GM18951 (cell line): ENCODE data around the gene NOLC1.
A peak's percentile ranks its signal among the peaks of the same experiment; 100 is the strongest.

ENCODE experiments used
- POLR2A ChIP-seq: IDR thresholded peaks from 4 replicates; pipeline ENCODE4 v1.6.1; 2011; ENCODE audit warnings: mild to moderate bottlenecking; ENCODE audit not compliant: insufficient read length, insufficient read depth; ENCODE audit errors: extremely low read depth
- in situ Hi-C: fragments of 300-500 bp; cut with MboI; formaldehyde crosslinking; loops from one replicate; pipeline ENCODE4 v1.12.0; 2022; ENCODE audit warnings: low sequenced_read_pairs, mixed read lengths, inconsistent platforms; ENCODE audit not compliant: unreplicated experiment

NOLC1 gene

DNA sequence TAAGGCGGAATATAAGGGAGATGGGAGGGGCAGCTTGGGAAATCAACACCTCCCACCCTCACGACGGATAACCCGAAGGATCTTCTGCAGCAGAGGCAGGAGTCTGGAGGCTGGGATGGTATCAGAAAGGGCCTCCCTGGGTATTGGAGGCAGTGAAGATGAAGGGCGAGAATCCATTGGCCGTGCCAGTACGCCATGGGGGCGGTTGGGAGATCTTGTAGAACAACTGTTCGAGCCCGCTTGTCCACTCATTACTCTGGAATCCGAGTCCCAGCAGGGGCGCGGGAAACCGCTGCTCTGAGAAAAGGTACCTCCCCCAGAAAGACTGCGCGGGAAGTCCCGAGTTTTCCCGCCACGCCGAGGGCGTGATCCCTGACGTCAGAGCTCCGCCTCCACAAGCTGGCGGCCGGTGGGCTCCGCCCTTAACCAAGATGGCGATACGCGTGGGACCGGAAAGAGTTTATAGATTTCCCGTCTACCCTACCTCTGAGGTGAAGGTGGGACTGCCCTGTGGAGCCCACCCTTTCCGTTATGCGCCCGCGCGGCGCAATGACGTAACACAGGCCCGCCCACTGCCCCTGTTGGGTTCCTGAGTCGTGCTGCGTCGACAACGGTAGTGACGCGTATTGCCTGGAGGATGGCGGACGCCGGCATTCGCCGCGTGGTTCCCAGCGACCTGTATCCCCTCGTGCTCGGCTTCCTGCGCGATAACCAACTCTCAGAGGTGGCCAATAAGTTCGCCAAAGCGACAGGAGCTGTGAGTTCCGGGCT, at the start of gene NOLC1:
NOLC1 (plus strand) TSS at position 616 of the 771 bp plus-strand sequence; CDS start at position 638, 22 bp downstream.
- in situ Hi-C loops = no loop called here
- peak; percentile 94 for TF ChIP-seq POLR2A

DNA sequence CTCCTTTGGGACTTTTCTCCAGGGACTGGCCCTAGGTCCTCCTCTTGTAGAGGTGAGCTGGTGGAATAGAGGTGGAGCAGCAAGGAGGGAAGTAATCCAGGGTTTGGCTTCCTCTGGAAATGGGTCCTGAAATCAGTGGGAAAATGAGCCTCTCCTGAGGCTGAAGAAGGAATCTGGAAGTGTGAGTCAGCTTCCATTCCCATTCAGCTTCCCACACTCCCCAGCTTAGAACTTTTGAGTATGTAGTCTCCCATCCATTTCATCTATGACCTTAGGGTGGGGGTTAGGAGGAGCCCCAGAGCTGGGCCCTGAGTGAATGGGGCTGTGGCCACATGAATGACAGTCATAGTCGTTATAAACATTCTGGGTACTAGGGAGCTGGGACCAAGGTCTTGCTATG, 49.8 kb upstream of the NOLC1 start:
- no peak for TF ChIP-seq POLR2A
- in situ Hi-C loops = no loop called here

DNA sequence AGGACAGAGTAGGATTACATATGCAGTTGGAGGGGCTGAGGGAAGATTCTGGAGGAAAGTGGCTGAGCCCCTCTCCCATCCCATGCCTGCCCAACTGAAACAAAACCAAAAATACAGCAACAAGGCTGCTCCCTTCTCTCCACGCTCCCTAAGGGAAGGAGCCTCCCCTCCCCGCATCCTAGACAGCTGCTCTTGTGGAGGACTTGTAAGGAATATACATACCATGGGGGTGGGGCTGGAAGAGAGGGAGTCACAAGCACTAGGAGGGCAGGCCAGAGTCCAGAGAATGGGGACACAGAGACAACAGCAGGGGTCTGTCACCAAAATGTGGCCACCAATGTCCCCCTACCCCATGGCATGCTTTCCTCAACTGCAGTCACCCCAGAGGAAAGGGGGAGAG, 45.2 kb upstream of the NOLC1 start:
- in situ Hi-C loops = no loop called here
- no peak for TF ChIP-seq POLR2A

DNA sequence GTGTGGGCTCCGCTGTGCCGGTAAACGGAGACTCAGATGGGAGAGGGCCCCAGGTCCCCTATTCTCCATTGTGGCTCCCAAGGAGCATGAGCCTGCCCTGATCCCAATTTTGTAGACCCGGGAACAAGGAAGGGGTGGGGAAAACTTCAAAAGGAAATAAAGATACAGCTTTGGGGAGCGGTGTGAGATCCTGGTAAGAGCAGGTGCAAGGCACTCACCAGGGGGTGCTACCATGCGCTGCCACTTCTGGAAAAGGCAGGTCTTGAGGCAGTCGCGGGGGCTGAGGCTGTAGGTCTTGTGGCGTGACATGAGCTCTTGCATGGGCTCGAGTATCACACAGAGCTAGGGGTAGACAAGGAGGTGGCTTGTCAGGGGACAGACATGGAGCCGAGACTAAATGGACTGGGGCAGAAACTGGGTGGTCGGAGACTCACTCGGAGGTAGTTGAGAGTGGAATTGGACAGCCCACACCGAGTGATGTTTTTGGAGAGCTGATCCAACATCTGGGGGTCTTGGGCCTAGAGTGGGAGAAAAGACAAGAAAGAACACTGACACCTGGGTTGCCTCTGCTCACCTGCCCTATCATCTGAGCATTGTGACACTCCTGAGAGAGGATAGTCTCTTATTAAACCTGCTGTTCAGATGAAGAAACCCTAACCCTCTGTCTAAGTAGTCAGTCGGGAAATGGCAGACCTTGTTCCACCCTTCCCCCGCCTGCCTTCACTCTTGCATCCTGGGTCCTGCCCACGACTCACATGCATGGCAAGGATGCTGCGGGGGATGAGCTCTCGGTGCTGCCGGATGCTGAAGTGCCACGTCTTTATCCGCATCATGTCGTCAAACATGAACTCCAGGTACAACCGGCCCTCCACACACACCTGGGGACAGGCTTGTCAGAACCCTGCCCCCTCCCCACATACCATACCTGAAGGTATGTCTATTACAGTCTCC, 42.7 kb upstream of the NOLC1 start:
- no peak for TF ChIP-seq POLR2A
- in situ Hi-C loops = no loop called here

DNA sequence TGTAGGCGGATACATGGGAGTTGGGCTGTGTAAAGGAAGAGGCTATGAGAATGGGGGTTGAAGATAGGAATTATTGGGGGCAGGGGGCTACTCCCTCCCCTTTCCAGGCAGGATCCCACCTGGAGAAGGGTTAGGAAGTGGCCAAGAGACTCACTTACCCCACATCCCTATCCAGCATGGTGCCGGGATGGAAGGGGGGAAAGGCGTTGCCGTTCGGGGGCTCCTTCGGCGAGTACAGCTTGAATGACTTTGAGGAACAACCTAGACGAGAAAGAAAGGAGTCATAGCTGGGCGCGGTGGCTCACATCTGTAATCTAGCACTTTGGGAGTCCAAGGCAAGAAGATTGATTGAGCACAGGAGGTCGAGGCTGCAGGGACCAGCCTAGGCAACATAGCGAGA, 40.9 kb upstream of the NOLC1 start:
- in situ Hi-C loops = no loop called here
- TF ChIP-seq POLR2A = no peak

DNA sequence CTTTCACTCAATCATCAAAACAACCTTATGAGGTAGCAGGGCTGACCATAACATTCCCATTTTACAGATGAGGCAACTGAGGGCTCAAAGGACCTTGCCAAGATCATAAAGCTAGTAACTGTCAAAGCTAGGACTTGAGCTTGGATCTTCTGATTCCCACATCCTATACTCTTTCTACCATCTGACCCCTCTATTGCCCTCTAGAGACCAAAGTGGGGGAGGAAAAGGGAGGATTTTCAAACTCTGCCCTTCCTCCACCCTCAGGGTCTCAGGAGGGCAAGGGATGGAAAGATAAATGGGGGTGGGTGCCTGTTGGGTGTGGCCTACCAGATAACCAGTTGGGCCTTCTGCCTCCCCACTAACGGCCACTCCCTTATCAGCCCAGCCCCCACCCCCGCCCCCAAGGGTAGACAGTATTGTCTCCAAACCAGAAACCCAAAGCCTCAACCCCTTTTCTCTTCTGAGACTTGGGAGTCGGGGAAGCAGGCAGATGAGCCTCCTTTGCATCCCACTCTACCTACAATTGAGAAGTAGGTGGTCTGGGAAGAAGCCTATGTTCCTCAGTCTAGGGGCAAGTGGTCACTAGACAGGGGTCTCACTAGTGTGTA, 39.9 kb upstream of the NOLC1 start:
- no peak for TF ChIP-seq POLR2A
- in situ Hi-C loops = no loop called here

DNA sequence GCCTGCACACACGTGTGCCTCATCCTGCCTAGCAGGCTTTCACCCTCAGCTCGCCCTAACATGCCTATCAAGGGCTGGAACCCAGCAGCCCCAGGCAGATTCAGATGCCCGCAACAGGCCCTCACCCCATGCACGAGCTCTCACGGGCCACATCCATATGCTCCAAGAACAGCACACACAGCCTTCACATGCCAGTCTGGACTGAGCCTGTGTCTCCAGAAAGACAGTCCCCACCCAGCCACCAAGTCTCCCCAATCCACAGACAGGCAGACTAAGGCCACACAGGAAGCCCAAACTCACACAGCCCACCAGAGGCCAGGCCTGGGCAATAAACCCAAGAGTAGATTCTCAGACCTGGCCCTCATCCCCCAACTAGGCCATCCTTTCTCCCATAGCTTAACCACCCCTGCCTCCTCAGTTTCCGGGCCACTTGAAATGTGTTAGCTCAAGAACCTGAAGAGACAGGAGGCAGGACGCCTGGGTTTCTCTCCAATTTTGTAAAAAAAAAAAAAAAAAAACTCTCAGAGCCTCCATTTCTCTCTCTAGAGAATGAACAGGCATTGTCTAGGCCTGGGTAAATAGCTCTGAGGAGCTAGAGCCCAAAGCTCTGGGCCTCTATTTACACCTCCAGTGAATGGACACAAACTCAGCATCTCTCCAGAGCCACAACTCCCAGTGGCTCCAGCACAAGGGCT, 38.8 kb upstream of the NOLC1 start:
- in situ Hi-C loops = no loop called here
- TF ChIP-seq POLR2A = no peak

DNA sequence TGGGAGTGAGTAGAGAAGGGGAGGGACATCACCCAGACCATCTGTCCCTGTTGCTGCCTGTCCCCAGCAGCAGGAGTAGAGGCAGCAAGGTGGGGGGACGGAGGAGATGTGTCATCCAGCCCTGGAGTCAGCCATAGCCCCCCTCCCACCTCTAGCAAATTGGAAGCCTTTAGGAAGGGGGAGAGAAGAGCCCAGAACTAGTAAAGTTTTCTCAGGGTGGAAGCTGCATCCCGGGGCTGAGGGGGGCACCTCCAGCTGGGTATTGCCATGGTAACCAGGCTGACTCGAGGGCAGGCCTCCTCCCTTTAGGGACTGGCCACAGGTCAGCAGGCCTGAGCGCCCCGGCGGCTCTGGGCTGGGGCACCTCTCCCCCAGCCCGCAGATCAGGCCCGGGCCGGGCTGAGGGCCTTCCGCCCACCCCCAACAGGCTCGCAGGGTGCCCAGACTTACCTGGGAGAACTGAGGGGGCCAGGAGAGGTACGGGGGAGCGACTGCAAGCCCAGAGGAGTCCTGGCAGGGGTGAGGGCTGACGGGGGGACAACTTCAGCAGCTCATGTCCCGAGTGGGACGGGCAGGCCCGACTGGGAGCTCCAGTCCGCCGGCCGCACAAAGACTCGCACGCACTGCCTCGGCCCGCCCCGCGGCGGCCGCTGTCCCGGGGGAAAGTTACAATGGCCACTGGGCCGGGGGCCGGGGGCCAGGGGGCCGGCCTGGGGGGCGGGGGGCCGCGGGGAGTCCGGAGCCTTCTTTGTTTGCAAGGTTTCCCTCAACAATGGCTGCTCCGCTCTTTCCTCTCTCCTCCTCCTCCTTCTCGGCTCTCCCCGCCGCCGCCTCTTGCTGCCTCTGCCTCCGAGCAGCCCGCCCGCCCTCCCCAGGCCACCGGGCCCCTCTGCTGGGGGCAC, 38.0 kb upstream of the NOLC1 start:
- in situ Hi-C loops = no loop called here
- no peak for TF ChIP-seq POLR2A

DNA sequence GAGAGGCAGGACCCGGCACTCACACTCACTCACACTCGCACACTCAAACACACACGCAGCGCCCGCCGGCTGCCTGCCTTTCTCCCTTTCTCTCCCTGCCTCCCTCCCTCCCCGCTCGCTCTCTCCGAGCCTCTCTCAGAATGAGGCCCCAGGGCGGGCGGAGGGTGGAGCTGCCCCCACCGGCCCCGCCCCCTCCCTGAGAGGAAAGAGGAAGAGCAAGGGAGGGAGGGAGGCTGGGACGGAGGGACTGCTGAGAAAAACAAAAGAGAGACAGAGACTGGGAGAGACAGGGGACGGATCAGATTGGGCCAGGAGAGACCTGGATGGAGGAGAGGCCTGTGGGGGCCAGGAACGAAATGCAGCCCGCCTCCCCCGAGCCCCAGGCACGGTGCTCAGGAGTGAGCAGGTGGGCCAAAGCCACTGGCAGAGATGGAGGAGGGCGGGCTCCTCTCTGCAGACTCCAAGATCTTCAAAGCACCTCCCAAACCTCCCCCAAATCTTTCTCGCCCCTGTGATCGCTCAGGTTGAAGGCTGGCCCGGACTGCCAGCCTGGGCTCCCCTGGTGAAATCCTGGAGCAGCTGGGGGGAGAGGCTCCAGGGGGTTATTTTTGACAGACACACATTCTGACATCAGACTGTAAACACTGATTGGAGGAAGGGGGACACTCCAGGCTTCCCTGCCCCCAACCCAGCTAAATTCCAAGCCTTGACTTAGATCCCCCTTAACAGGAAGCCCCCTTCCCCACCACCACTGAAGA, 37.1 kb upstream of the NOLC1 start:
- in situ Hi-C loops = no loop called here
- peak; percentile 81 for TF ChIP-seq POLR2A

DNA sequence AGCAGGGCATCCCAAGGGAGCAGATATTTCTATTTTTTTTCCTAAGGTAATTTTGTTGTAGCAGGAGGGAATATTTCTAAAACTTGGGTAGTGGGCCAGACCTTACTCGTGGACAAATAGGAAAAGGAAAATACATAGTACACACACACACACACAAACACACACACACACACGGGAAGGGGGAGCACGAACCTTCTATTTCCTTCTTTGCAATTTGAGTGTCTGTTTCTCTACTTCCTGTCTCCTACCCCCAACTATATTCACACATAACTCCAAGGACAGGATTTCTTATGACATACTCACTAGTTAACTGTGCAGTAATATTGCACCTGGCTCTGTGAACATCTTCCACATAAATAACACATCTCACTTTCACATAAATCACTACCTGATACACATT, 36.4 kb upstream of the NOLC1 start:
- no peak for TF ChIP-seq POLR2A
- in situ Hi-C loops = no loop called here

DNA sequence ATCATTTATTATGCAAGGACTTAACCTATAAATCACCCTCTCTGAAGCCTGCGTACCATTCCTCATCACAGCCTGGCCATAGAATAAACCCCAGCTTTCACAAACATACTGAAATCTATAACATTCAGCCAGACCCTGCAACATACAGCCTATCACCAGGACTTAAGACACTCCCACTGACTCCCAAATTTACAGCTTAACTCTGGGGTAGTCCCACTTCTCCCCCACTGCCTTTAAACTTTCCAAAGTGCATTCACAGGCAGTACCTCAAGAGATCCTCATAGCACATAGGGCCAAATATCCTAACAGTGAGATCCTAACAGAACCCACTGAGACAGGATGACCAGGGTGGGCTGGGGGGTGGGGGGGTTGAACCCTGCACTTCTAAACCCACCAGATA, 35.5 kb upstream of the NOLC1 start:
- in situ Hi-C loops = no loop called here
- no peak for TF ChIP-seq POLR2A
